ENCODE measurements around the gene FAM78A.

Gene FAM78A

DNA sequence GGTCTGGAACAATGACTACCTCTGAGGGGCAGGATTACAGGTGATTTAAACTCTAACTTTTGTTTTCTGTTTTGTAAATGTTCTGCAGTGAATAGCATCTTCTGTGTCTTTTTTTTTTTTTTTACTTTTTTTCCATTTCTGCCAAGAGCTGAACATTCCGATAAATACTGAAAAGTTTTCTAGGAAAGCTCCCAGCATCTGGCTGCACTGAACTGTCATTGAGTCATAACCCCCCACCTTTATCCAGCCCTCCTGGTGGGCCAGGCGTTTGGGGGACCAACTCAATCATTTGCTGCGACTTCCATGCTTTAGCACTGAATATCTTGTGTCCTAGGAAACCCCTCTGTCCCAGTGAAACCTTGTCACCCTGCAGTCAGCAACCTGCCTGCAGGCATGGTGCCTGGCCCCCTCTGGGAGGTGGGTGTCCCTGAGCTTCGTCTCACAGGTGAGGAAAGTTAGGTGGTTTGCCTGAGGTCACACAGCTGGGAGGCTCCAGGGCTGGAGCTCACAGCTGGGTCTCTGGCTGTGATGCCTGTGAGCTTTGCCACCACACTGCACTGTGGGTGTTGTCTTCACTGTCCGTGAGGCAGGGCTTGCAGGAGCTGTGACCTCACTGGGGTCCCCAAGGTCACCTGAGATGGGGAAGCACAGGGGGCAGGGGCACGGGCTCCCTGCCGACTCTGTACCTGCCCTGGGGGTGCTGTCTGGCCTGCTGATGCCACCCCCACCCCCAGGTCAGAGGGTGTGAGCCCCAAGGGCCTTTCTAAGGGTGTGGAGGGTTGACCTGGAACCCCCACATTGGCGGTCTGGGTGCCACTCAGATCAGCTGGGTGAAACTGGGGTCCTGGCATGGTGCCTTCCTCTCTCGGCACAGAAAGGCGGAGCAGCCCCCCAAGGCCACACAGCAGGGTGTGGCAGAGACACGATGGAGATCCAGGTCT lies 27.3 kb upstream of the FAM78A start:
- CTCF ChIA-PET = interaction anchor here (0.9 to 2.3 kb wide), 2 partner anchors 33 kb away, joined by 4 to 9 read pairs; no protein-coding TSS in a partner anchor
- no peak overlapping the region for H3K4me3 ChIP-seq (ENCODE audit: low read depth, low read length)
- DNase-seq (ENCODE audit: low read depth, low spot score) = no peak
- TF ChIP-seq, protein P1, sequence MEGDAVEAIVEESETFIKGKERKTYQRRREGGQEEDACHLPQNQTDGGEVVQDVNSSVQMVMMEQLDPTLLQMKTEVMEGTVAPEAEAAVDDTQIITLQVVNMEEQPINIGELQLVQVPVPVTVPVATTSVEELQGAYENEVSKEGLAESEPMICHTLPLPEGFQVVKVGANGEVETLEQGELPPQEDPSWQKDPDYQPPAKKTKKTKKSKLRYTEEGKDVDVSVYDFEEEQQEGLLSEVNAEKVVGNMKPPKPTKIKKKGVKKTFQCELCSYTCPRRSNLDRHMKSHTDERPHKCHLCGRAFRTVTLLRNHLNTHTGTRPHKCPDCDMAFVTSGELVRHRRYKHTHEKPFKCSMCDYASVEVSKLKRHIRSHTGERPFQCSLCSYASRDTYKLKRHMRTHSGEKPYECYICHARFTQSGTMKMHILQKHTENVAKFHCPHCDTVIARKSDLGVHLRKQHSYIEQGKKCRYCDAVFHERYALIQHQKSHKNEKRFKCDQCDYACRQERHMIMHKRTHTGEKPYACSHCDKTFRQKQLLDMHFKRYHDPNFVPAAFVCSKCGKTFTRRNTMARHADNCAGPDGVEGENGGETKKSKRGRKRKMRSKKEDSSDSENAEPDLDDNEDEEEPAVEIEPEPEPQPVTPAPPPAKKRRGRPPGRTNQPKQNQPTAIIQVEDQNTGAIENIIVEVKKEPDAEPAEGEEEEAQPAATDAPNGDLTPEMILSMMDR (IDR thresholded peaks at IDR 0.05; ENCODE audit: insufficient read depth, low read length, missing control alignments) = no peak
- POLR2A ChIA-PET = interaction anchor here (0.7 kb wide), 1 partner anchor 12 kb away, joined by 8 read pairs; no protein-coding TSS in a partner anchor

DNA sequence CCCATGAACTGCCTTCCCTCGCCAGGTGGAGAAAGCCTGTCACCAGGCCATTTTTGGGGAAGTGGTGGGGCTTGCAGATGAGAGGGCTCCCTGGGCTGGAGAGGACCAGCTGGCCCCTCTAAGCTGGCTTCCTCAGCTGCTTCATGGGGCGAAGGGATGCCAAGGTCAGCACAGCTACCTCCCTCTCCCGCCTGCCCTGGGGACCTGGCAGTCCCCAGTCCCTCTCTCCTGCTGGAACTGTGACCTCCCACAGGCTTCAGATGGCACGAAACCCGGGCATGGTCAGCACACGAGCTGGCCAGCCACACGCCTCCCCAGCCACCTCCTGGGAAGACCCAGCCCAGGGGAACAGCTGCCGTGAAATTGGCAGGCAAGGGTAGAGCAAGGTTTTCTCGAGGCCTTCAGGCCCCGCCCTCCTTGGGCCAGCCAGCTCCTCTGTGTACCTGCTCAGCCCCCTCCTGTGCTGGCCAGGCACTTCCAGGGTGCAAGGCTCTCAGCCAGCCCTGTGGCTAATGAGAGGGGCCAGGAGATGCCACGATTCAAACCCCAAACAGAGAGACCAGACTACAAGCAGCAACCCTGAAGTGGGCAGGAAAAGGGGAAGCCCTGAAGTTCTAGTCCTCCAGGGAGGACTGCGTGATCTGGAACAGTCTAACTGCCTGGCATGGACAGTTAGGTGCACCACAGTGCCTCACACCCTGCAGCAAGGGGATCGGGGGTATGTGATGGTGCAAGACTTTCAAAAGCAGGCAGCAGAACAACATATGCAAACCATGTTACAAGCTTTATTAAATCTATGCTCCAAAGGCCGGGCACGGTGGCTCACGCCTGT lies 26.1 kb upstream of the FAM78A start:
- DNase-seq (ENCODE audit: low read depth, low spot score) = no peak
- no peak overlapping the region for H3K4me3 ChIP-seq (ENCODE audit: low read depth, low read length)
- TF ChIP-seq, protein P1 (IDR thresholded peaks at IDR 0.05; ENCODE audit: insufficient read depth, low read length, missing control alignments) = no peak
- ChIA-PET POLR2A (no interaction called here), CTCF (no interaction called here)

GRCh38 chr9:131300444-131300843 lies 24.1 kb upstream of the FAM78A start:
- ChIA-PET CTCF (interaction anchor here (1.1 kb wide), 1 partner anchor 36 kb away, joined by 3 read pairs; no protein-coding TSS in a partner anchor), POLR2A (no interaction called here)
- H3K4me3 ChIP-seq (ENCODE audit: low read depth, low read length) = no peak overlapping the region
- DNase-seq (ENCODE audit: low read depth, low spot score) = no peak
- TF ChIP-seq, protein P1 (IDR thresholded peaks at IDR 0.05; ENCODE audit: insufficient read depth, low read length, missing control alignments) = no peak

GRCh38 chr9:131299961-131300347 lies 23.6 kb upstream of the FAM78A start:
- TF ChIP-seq, protein P1 (IDR thresholded peaks at IDR 0.05; ENCODE audit: insufficient read depth, low read length, missing control alignments) = no peak
- no peak for DNase-seq (ENCODE audit: low read depth, low spot score)
- POLR2A ChIA-PET = no interaction called here
- CTCF ChIA-PET = interaction anchor here (1.1 kb wide), 1 partner anchor 37 kb away, joined by 3 read pairs; no protein-coding TSS in a partner anchor
- H3K4me3 ChIP-seq (ENCODE audit: low read depth, low read length) = no peak overlapping the region

DNA sequence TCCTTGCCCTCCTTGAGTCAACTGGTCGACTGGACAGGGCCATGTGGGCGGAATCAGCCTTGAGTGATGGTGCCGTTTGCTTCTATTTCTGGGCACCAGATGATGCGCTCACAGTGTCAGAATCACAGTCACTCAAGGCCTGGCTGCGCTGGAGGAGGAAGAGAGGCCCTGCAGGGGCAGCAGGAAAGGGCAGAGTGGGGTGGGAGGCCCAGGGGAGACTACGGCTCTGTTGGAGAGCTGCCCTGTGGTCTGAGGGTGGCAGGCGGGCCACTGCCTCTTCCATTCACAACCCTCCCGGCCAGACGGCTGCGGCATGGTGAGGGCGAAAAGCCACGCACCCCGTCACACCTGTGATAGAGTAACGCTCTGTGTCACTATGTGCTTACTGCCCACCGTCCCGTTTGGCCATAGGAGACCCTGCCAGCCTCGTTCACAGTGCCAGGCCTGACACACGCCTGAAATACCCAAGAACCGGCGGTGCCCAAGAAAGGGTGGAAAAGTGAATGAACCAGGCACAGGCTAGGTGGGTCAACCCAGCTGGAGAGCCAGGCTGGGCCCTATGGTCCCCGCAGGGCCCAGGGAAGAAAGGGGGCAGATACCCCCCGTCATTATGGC lies 23.1 kb upstream of the FAM78A start:
- H3K4me3 ChIP-seq (ENCODE audit: low read depth, low read length) = no peak overlapping the region
- TF ChIP-seq, protein P1 (IDR thresholded peaks at IDR 0.05; ENCODE audit: insufficient read depth, low read length, missing control alignments) = no peak
- no peak for DNase-seq (ENCODE audit: low read depth, low spot score)
- CTCF ChIA-PET = interaction anchor here (1.1 kb wide), 1 partner anchor 37 kb away, joined by 3 read pairs; no protein-coding TSS in a partner anchor
- POLR2A ChIA-PET = no interaction called here

Data from AG04449 (cell line).